ENCODE data around the gene ABHD12.

ABHD12 gene

GRCh38 chr20:25254571-25254970 is 136.1 kb downstream of the ABHD12 start:
- Histone ChIP-seq H3K27ac (ENCODE audit: low read length) (no peak overlapping the region), H3K79me2 (ENCODE audit: insufficient read depth, low read length) (peaks cover 88% of the 10 kb centered on the region)
- no peak for ATAC-seq (ENCODE audit: insufficient read depth, low read depth)

GRCh38 chr20:25253606-25254275 is 136.9 kb downstream of the ABHD12 start:
- no peak overlapping the region for H3K27ac ChIP-seq (ENCODE audit: low read length)
- no peak overlapping the region for H3K4me2 ChIP-seq (ENCODE audit: insufficient read depth, low read length)
- no peaks in the 10 kb centered on the region for H3K27me3 ChIP-seq (ENCODE audit: insufficient read depth, low read length, poor library complexity)
- ATAC-seq (ENCODE audit: insufficient read depth, low read depth) (no peak), DNase-seq (no peak)
- no peak overlapping the region for H3K9ac ChIP-seq (ENCODE audit: low read depth, low read length)
- no peaks in the 10 kb centered on the region for H3K9me3 ChIP-seq (ENCODE audit: insufficient read depth, low read length, severe bottlenecking)
- TF ChIP-seq CTCF (IDR thresholded peaks at IDR 0.05; ENCODE audit: borderline replicate concordance, extremely low read depth, low read length, poor library complexity, severe bottlenecking) (no peak), EZH2 (IDR thresholded peaks at IDR 0.05; ENCODE audit: borderline replicate concordance, low read depth, low read length, severe bottlenecking) (no peak)
- H3K79me2 ChIP-seq (ENCODE audit: insufficient read depth, low read length), result peaks cover 92% of the 10 kb centered on the region
- no peak overlapping the region for H3K4me3 ChIP-seq (ENCODE audit: low read depth in 1 of 2, low read length in 2 of 2)
- H4K20me1 ChIP-seq (ENCODE audit: insufficient read depth, low read length), result peaks cover 57% of the 10 kb centered on the region
- peaks cover 36% of the 10 kb centered on the region for H3K4me1 ChIP-seq (ENCODE audit: insufficient read depth, low read length)
- no peak overlapping the region for H2AFZ ChIP-seq (ENCODE audit: low read depth, low read length)
- H3K36me3 ChIP-seq (ENCODE audit: insufficient read depth, low read length), result peaks cover 50% of the 10 kb centered on the region

More at GRCh38 chr20:25254571-25254970, 136.1 kb downstream of the ABHD12 start:
- Histone ChIP-seq H2AFZ (ENCODE audit: low read depth, low read length) (no peak overlapping the region), H3K36me3 (ENCODE audit: insufficient read depth, low read length) (peaks cover 58% of the 10 kb centered on the region), H3K4me1 (ENCODE audit: insufficient read depth, low read length) (peaks cover 32% of the 10 kb centered on the region), H3K27me3 (ENCODE audit: insufficient read depth, low read length, poor library complexity) (no peaks in the 10 kb centered on the region), H3K9me3 (ENCODE audit: insufficient read depth, low read length, severe bottlenecking) (no peaks in the 10 kb centered on the region), H3K4me3 (ENCODE audit: low read depth in 1 of 2, low read length in 2 of 2) (no peak overlapping the region), H3K4me2 (ENCODE audit: insufficient read depth, low read length) (no peak overlapping the region), H3K9ac (ENCODE audit: low read depth, low read length) (no peak overlapping the region), H4K20me1 (ENCODE audit: insufficient read depth, low read length) (peaks cover 59% of the 10 kb centered on the region)
- no peak for TF ChIP-seq EZH2 (IDR thresholded peaks at IDR 0.05; ENCODE audit: borderline replicate concordance, low read depth, low read length, severe bottlenecking)
- no peak for TF ChIP-seq CTCF (IDR thresholded peaks at IDR 0.05; ENCODE audit: borderline replicate concordance, extremely low read depth, low read length, poor library complexity, severe bottlenecking)
- DNase-seq, result no peak

DNA sequence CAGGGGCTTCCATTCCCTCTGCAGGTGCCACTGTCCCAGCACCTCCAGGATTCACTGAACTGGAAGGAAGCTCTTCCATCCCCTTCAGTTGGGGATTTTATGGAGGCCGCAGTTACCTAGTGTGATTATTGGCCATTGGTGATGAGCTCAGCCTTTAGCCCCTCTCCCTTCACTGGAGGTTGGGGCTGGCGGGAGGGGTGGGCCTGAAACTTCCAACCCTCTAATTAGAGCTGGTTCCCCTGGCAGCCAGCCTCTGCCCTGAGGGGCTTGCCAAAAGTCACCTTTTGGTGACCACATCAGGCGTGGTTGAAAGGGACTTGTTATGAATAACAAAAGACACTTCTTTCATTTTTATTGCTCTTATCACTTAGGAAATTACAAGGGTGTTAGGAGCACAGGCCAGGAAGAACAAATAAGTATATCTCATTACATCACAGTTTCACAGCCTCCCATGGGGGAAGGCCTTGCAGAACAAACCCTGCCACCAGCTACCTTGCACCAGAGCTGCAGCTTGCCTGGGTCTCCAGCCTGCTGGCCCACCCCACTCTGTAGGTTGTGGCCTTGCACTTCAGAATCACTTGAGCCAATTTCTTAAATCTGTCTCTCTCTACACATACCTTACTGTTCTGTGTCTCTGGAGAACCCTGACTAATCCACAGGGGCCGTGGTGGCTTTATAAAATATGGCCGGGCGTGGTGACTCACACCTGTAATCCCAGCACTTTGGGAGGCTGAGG is 137.8 kb downstream of the ABHD12 start:
- no peaks in the 10 kb centered on the region for H3K9me3 ChIP-seq (ENCODE audit: insufficient read depth, low read length, severe bottlenecking)
- no peak overlapping the region for H3K4me3 ChIP-seq (ENCODE audit: low read depth in 1 of 2, low read length in 2 of 2)
- ATAC-seq (ENCODE audit: insufficient read depth, low read depth) (no peak), DNase-seq (no peak)
- no peak overlapping the region for H3K9ac ChIP-seq (ENCODE audit: low read depth, low read length)
- H3K27me3 ChIP-seq (ENCODE audit: insufficient read depth, low read length, poor library complexity), result no peaks in the 10 kb centered on the region
- no peak overlapping the region for H2AFZ ChIP-seq (ENCODE audit: low read depth, low read length)
- H3K4me1 ChIP-seq (ENCODE audit: insufficient read depth, low read length), result peaks cover 36% of the 10 kb centered on the region
- H3K27ac ChIP-seq (ENCODE audit: low read length), result peak overlapping the region; percentile 34; the same call in 1 of the 2 replicates
- H3K4me2 ChIP-seq (ENCODE audit: insufficient read depth, low read length), result no peak overlapping the region
- H3K79me2 ChIP-seq (ENCODE audit: insufficient read depth, low read length), result peaks cover 92% of the 10 kb centered on the region
- H4K20me1 ChIP-seq (ENCODE audit: insufficient read depth, low read length), result peaks cover 51% of the 10 kb centered on the region
- TF ChIP-seq CTCF (IDR thresholded peaks at IDR 0.05; ENCODE audit: borderline replicate concordance, extremely low read depth, low read length, poor library complexity, severe bottlenecking) (no peak), EZH2 (IDR thresholded peaks at IDR 0.05; ENCODE audit: borderline replicate concordance, low read depth, low read length, severe bottlenecking) (no peak)
- peaks cover 46% of the 10 kb centered on the region for H3K36me3 ChIP-seq (ENCODE audit: insufficient read depth, low read length)

Data from DND-41 (cell line).